ENCODE results near the gene CAVIN4. TPM values are rescaled to one million over a fixed set of nuclear protein-coding genes. Genes with fewer than 3 reads are reported as not detected.

Gene CAVIN4
- total RNA-seq, 2 experiments from 2014 or later = 0.68 to 2.3 TPM

- CTCF ChIA-PET (ENCODE audit: unreplicated experiment) = interaction anchor here (0.6 kb wide), 1 partner anchor 206 kb away, joined by 3 read pairs; no protein-coding TSS in a partner anchor
Measured at GRCh38 chr9:100561256-100561655, 16.6 kb upstream of the CAVIN4 start.

GRCh38 chr9:100567856-100568255, 10.0 kb upstream of the CAVIN4 start:
- POLR2A ChIA-PET = interaction anchor here (0.7 kb wide), 1 partner anchor 144 kb away, joined by 3 read pairs; no protein-coding TSS in a partner anchor
- Histone ChIP-seq H4K20me1 (ENCODE audit: insufficient read depth, low read length) (no peaks in the 10 kb centered on the region), H3K4me2 (ENCODE audit: low read length) (no peak overlapping the region), H3K9me3 (ENCODE audit: low read length) (no peaks in the 10 kb centered on the region), H3K4me1 (ENCODE audit: insufficient read depth, low read length, poor library complexity, severe bottlenecking) (no peaks in the 10 kb centered on the region), H3K27ac (ENCODE audit: low read depth, low read length, poor library complexity, severe bottlenecking) (no peak overlapping the region), H3K4me3 (ENCODE audit: low read depth, low read length, poor library complexity, severe bottlenecking) (no peak overlapping the region), H3K36me3 (ENCODE audit: insufficient read depth, low read length) (peaks cover 6% of the 10 kb centered on the region; the same call in 1 of the 2 replicates), H3K9me2 (ENCODE audit: insufficient read depth, low read length) (no peaks in the 10 kb centered on the region), H3K79me2 (ENCODE audit: insufficient read depth, low read depth, low read length) (no peaks in the 10 kb centered on the region), H2AFZ (ENCODE audit: low read length) (no peak overlapping the region)
- CTCF ChIA-PET (ENCODE audit: unreplicated experiment) = no interaction called here
- no peak for DNase-seq (ENCODE audit: low spot score)
- TF ChIP-seq EZH2phosphoT487 (IDR thresholded peaks at IDR 0.05; ENCODE audit: borderline replicate concordance, low read depth, low read length) (no peak), CTCF (conservative IDR thresholded peaks at IDR 0.05; ENCODE audit: low read length) (no peak)
- intact Hi-C loops (cut with micrococcal nuclease; ENCODE audit: unreplicated experiment) = no loop called here
- no TSS peak for BruUV-seq (replicated peaks)

More at GRCh38 chr9:100561256-100561655, 16.6 kb upstream of the CAVIN4 start:
- Histone ChIP-seq H3K4me2 (ENCODE audit: low read length) (no peak overlapping the region), H3K4me3 (ENCODE audit: low read depth, low read length, poor library complexity, severe bottlenecking) (no peak overlapping the region), H3K9me2 (ENCODE audit: insufficient read depth, low read length) (no peaks in the 10 kb centered on the region), H2AFZ (ENCODE audit: low read length) (no peak overlapping the region), H3K79me2 (ENCODE audit: insufficient read depth, low read depth, low read length) (no peaks in the 10 kb centered on the region), H4K20me1 (ENCODE audit: insufficient read depth, low read length) (no peaks in the 10 kb centered on the region), H3K36me3 (ENCODE audit: insufficient read depth, low read length) (no peaks in the 10 kb centered on the region), H3K27ac (ENCODE audit: low read depth, low read length, poor library complexity, severe bottlenecking) (no peak overlapping the region), H3K9me3 (ENCODE audit: low read length) (no peaks in the 10 kb centered on the region), H3K4me1 (ENCODE audit: insufficient read depth, low read length, poor library complexity, severe bottlenecking) (no peaks in the 10 kb centered on the region)
- intact Hi-C loops (cut with micrococcal nuclease; ENCODE audit: unreplicated experiment) = no loop called here
- BruUV-seq (replicated peaks) = no TSS peak
- DNase-seq (ENCODE audit: low spot score) = no peak
- POLR2A ChIA-PET = interaction anchor here (0.6 kb wide), 1 partner anchor 33 kb away, joined by 8 read pairs; no protein-coding TSS in a partner anchor
- TF ChIP-seq EZH2phosphoT487 (IDR thresholded peaks at IDR 0.05; ENCODE audit: borderline replicate concordance, low read depth, low read length) = no peak

- TF ChIP-seq CTCF (conservative IDR thresholded peaks at IDR 0.05; ENCODE audit: low read length) (no peak), EZH2phosphoT487 (IDR thresholded peaks at IDR 0.05; ENCODE audit: borderline replicate concordance, low read depth, low read length) (no peak)
- no peaks in the 10 kb centered on the region for H3K9me3 ChIP-seq (ENCODE audit: low read length)
- no peaks in the 10 kb centered on the region for H3K4me1 ChIP-seq (ENCODE audit: insufficient read depth, low read length, poor library complexity, severe bottlenecking)
- no peaks in the 10 kb centered on the region for H4K20me1 ChIP-seq (ENCODE audit: insufficient read depth, low read length)
- CTCF ChIA-PET (ENCODE audit: unreplicated experiment) = no interaction called here
- no peak overlapping the region for H3K4me2 ChIP-seq (ENCODE audit: low read length)
- no peak overlapping the region for H3K27ac ChIP-seq (ENCODE audit: low read depth, low read length, poor library complexity, severe bottlenecking)
- DNase-seq (ENCODE audit: low spot score) = no peak
- POLR2A ChIA-PET = no interaction called here
- intact Hi-C loops (cut with micrococcal nuclease; ENCODE audit: unreplicated experiment) = no loop called here
- H2AFZ ChIP-seq (ENCODE audit: low read length) = no peak overlapping the region
- H3K9me2 ChIP-seq (ENCODE audit: insufficient read depth, low read length) = no peaks in the 10 kb centered on the region
- no TSS peak for BruUV-seq (replicated peaks)
- peaks cover 1% of the 10 kb centered on the region for H3K36me3 ChIP-seq (ENCODE audit: insufficient read depth, low read length)
- H3K79me2 ChIP-seq (ENCODE audit: insufficient read depth, low read depth, low read length) = no peaks in the 10 kb centered on the region
- no peak overlapping the region for H3K4me3 ChIP-seq (ENCODE audit: low read depth, low read length, poor library complexity, severe bottlenecking)
Measured at GRCh38 chr9:100573655-100574260, 4.1 kb upstream of the CAVIN4 start.
